ENCODE data around the gene PRKCQ. TPM values are rescaled to one million over a fixed set of nuclear protein-coding genes. Genes with fewer than 3 reads are reported as not detected.

Gene PRKCQ
- total RNA-seq, 1 donor from 2014 or later = 3.5 TPM

- Histone ChIP-seq H3K27me3 (no peaks in the 10 kb centered on the region), H4K20me1 (ENCODE audit: low read depth) (no peaks in the 10 kb centered on the region), H3K9me3 (ENCODE audit: low read depth) (no peaks in the 10 kb centered on the region), H3K27ac (no peak overlapping the region), H3K36me3 (no peaks in the 10 kb centered on the region), H3F3A (ENCODE audit: low read depth) (no peaks in the 10 kb centered on the region), H3K4me1 (no peaks in the 10 kb centered on the region), H3K9ac (no peak overlapping the region), H3K4me3 (no peak overlapping the region), H2AFZ (replicated peaks) (no peak overlapping the region), H3K79me2 (ENCODE audit: low read depth) (no peaks in the 10 kb centered on the region), H3K4me2 (no peak overlapping the region)
- no peaks in the 10 kb centered on the region for H3K4me1 Mint-ChIP-seq
- DNase-seq (ENCODE audit: low spot score) = no peak
- H3K9me3 Mint-ChIP-seq = peaks cover 4% of the 10 kb centered on the region
- H3K27ac Mint-ChIP-seq = no peak overlapping the region
- H3K27me3 Mint-ChIP-seq (ENCODE audit: insufficient read depth, low read depth) = no peaks in the 10 kb centered on the region
- TF ChIP-seq EZH2phosphoT487 (IDR thresholded peaks at IDR 0.05) (no peak), EZH2 (IDR thresholded peaks at IDR 0.05) (no peak), CTCF (IDR thresholded peaks at IDR 0.05) (no peak)
- H3K36me3 Mint-ChIP-seq = no peaks in the 10 kb centered on the region
- H3K4me3 Mint-ChIP-seq = no peak overlapping the region
These were observed 27.7 kb upstream of the PRKCQ start for GRCh38 chr10:6607778-6608177.

GRCh38 chr10:6607182-6607581, 27.1 kb upstream of the PRKCQ start:
- Histone ChIP-seq H3K27ac (no peak overlapping the region), H3K27me3 (no peaks in the 10 kb centered on the region), H4K20me1 (ENCODE audit: low read depth) (no peaks in the 10 kb centered on the region), H3K79me2 (ENCODE audit: low read depth) (no peaks in the 10 kb centered on the region), H3F3A (ENCODE audit: low read depth) (no peaks in the 10 kb centered on the region), H3K4me1 (no peaks in the 10 kb centered on the region), H3K9ac (no peak overlapping the region), H3K36me3 (no peaks in the 10 kb centered on the region), H3K9me3 (ENCODE audit: low read depth) (no peaks in the 10 kb centered on the region), H2AFZ (replicated peaks) (no peak overlapping the region), H3K4me2 (no peak overlapping the region), H3K4me3 (no peak overlapping the region)
- no peak overlapping the region for H3K27ac Mint-ChIP-seq
- H3K27me3 Mint-ChIP-seq (ENCODE audit: insufficient read depth, low read depth) = no peaks in the 10 kb centered on the region
- TF ChIP-seq EZH2phosphoT487 (IDR thresholded peaks at IDR 0.05) (no peak), EZH2 (IDR thresholded peaks at IDR 0.05) (no peak), CTCF (IDR thresholded peaks at IDR 0.05) (no peak)
- H3K9me3 Mint-ChIP-seq = peaks cover 4% of the 10 kb centered on the region
- DNase-seq (ENCODE audit: low spot score) = no peak
- no peak overlapping the region for H3K4me3 Mint-ChIP-seq
- H3K4me1 Mint-ChIP-seq = no peaks in the 10 kb centered on the region
- no peaks in the 10 kb centered on the region for H3K36me3 Mint-ChIP-seq

- no peak for DNase-seq (ENCODE audit: low spot score)
- H3K27ac ChIP-seq = no peak overlapping the region
These were observed 23.4 kb upstream of the PRKCQ start for GRCh38 chr10:6603142-6604125.

More at GRCh38 chr10:6603142-6604125, 23.4 kb upstream of the PRKCQ start:
- no peaks in the 10 kb centered on the region for H3K4me1 ChIP-seq
- no peaks in the 10 kb centered on the region for H3K9me3 ChIP-seq (ENCODE audit: low read depth)
- H3F3A ChIP-seq (ENCODE audit: low read depth) = no peaks in the 10 kb centered on the region
- no peaks in the 10 kb centered on the region for H3K79me2 ChIP-seq (ENCODE audit: low read depth)
- H3K4me3 ChIP-seq = no peak overlapping the region
- H3K27me3 ChIP-seq = no peaks in the 10 kb centered on the region
- TF ChIP-seq CTCF (IDR thresholded peaks at IDR 0.05) = no peak
- TF ChIP-seq EZH2phosphoT487 (IDR thresholded peaks at IDR 0.05) = no peak
- TF ChIP-seq EZH2 (IDR thresholded peaks at IDR 0.05) = no peak
- H3K27ac Mint-ChIP-seq = no peak overlapping the region
- no peak overlapping the region for H3K4me3 Mint-ChIP-seq
- peaks cover 4% of the 10 kb centered on the region for H3K9me3 Mint-ChIP-seq
- H3K36me3 Mint-ChIP-seq = no peaks in the 10 kb centered on the region
- no peaks in the 10 kb centered on the region for H3K36me3 ChIP-seq
- H3K27me3 Mint-ChIP-seq (ENCODE audit: insufficient read depth, low read depth) = no peaks in the 10 kb centered on the region
- H4K20me1 ChIP-seq (ENCODE audit: low read depth) = no peaks in the 10 kb centered on the region
- no peak overlapping the region for H3K9ac ChIP-seq
- no peaks in the 10 kb centered on the region for H3K4me1 Mint-ChIP-seq
- H3K4me2 ChIP-seq = no peak overlapping the region
- no peak overlapping the region for H2AFZ ChIP-seq (replicated peaks)

All from neural progenitor cell (in vitro differentiated cells).